K562 (cell line): ENCODE results near the gene PRKCE. TPM values are rescaled to one million over a fixed set of nuclear protein-coding genes. Genes with fewer than 3 reads are reported as not detected.

Source experiments
- ATAC-seq: fragments of 200-7000 bp; cut with Tn5 transposase; 3 replicates; pipeline ENCODE4 v1.9.1; 2020; ENCODE audit warnings: moderate library complexity
- BruUV-seq: library from RNA; stranded (reverse); fragments of 400-500 nt; replicated peaks from 2 replicates; lab custom pipeline; 2021; lab: Mats Ljungman, UMichigan
- CTCF ChIA-PET: fragments of 300-600 bp; formaldehyde crosslinking; extraction: SDS; loops from one replicate; lab custom pipeline; 2021; ENCODE audit warnings: low intra/inter-chr PET ratio; lab: Yijun Ruan, JAX
- POLR2A ChIA-PET: fragments of 300-600, 350-650 bp; sonication (Branson Sonifier 250); formaldehyde crosslinking; extraction: SDS; loops from one replicate; lab custom pipeline; 2021; ENCODE audit warnings: antibody characterized with exemption, inconsistent platforms; lab: Yijun Ruan, JAX
- DNase-seq, 4 experiments: peaks; one replicate each; pipeline versions ENCODE4 v3.0.0 to v3.0.0-alpha.2; 2011 to 2018; ENCODE audit warnings: low spot score in 3 of 4, mixed read lengths in 3 of 4; ENCODE audit errors: extremely low read depth in 1 of 4
- FAIRE-seq: peaks from 2 replicates; lab custom pipeline; 2011; peaks lifted over from hg19 to GRCh38; lab: Jason Lieb, UNC
- H2AFZ ChIP-seq: 2 replicates; pipeline ENCODE4 v1.6.0; 2011; ENCODE audit warnings: low read depth, low read length, control low read depth, inconsistent platforms
- H3K27ac ChIP-seq: fragments of 200-600 bp; 3 replicates; pipeline ENCODE4 v1.8.0; 2011; ENCODE audit warnings: low read depth, mild to moderate bottlenecking, control low read depth, inconsistent platforms, low read length, moderate library complexity, mixed read lengths; ENCODE audit errors: extremely low read depth
- H3K27me3 ChIP-seq, 2 experiments: fragments of 300-600 bp in 1 of 2; 2 replicates in 1 of 2; 3 replicates in 1 of 2; pipeline versions ENCODE4 v1.6.0 to v1.8.0; 2011; ENCODE audit warnings: inconsistent platforms in 2 of 2, low read length in 2 of 2, mild to moderate bottlenecking in 1 of 2, mixed read lengths in 1 of 2, moderate library complexity in 1 of 2; ENCODE audit not compliant: control insufficient read depth in 2 of 2, insufficient read depth in 2 of 2
- H3K36me3 ChIP-seq: fragments of 300-600 bp; 3 replicates; pipeline ENCODE4 v1.8.0; 2011; ENCODE audit warnings: mild to moderate bottlenecking, low read length, inconsistent platforms; ENCODE audit not compliant: control insufficient read depth, insufficient read depth
- H3K4me1 ChIP-seq, 2 experiments: fragments of 200-600 bp in 1 of 2; replicated peaks in 1 of 2; 2 replicates in 1 of 2; 3 replicates in 1 of 2; pipeline versions ENCODE4 v1.5.1 to v1.8.0; 2011; ENCODE audit warnings: inconsistent platforms in 2 of 2, low read length in 2 of 2, mild to moderate bottlenecking in 1 of 2, mixed read lengths in 1 of 2, moderate library complexity in 1 of 2; ENCODE audit not compliant: control insufficient read depth in 2 of 2, insufficient read depth in 2 of 2
- H3K4me2 ChIP-seq: 2 replicates; pipeline ENCODE4 v1.6.1; 2011; ENCODE audit warnings: low read length, control low read depth, inconsistent platforms, mixed read lengths; ENCODE audit not compliant: insufficient read depth
- H3K4me3 ChIP-seq: fragments of 200-600 bp; sonication (generic), shearing (Covaris generic); 2 replicates; pipeline ENCODE4 v1.5.1; 2016; ENCODE audit warnings: control low read depth, inconsistent platforms
- H3K79me2 ChIP-seq: fragments of 200-600 bp; 3 replicates; pipeline ENCODE4 v1.8.0; 2011; ENCODE audit warnings: low read length, inconsistent platforms; ENCODE audit not compliant: control insufficient read depth, insufficient read depth
- H3K9ac ChIP-seq, 2 experiments: 2 replicates each; pipeline versions ENCODE4 v1.6.0 to v1.6.1; 2011; ENCODE audit warnings: low read depth in 2 of 2, low read length in 2 of 2, control low read depth in 1 of 2, inconsistent platforms in 1 of 2, mild to moderate bottlenecking in 1 of 2, mixed read lengths in 1 of 2; ENCODE audit not compliant: insufficient read depth in 1 of 2
- H3K9me1 ChIP-seq: one replicate; pipeline ENCODE4 v1.6.0; 2011; ENCODE audit warnings: inconsistent platforms, mild to moderate bottlenecking, low read length, moderate library complexity; ENCODE audit not compliant: control insufficient read depth, insufficient read depth
- H3K9me3 ChIP-seq: replicated peaks from 2 replicates; pipeline ENCODE4 v1.5.1; 2011; ENCODE audit warnings: low read depth, low read length, inconsistent platforms; ENCODE audit not compliant: control insufficient read depth, insufficient read depth
- H4K20me1 ChIP-seq: replicated peaks from 2 replicates; pipeline ENCODE4 v1.6.1; 2011; ENCODE audit warnings: low read length, inconsistent platforms, mixed read lengths; ENCODE audit not compliant: control insufficient read depth, insufficient read depth
- E2F1 ChIP-seq: sonication (generic); formaldehyde crosslinking; IDR thresholded peaks from 2 replicates; pipeline ENCODE4 v1.8.1; 2023; ENCODE audit warnings: mild to moderate bottlenecking, missing genetic modification reagents, moderate library complexity
- KDM5B ChIP-seq: fragments of 200-600 bp; sonication (generic); IDR thresholded peaks from 2 replicates; pipeline ENCODE4 v1.6.1; 2012; ENCODE audit warnings: low read depth, mild to moderate bottlenecking, moderate library complexity, low read length, control low read depth, inconsistent platforms; ENCODE audit not compliant: insufficient replicate concordance
- MEIS2 ChIP-seq: fragments of 450-650 bp; IDR thresholded peaks from 2 replicates; pipeline ENCODE4 v1.6.1; 2014; ENCODE audit warnings: mild to moderate bottlenecking; ENCODE audit not compliant: partially characterized antibody
- NCOA4 ChIP-seq: fragments of 450-650 bp; IDR thresholded peaks from 2 replicates; pipeline ENCODE4 v1.6.1; 2018; ENCODE audit warnings: mild to moderate bottlenecking; ENCODE audit not compliant: partially characterized antibody
- U2AF2 ChIP-seq: fragments of 200-400 bp; formaldehyde crosslinking; optimal IDR thresholded peaks from 2 replicates; pipeline ENCODE3; 2017; ENCODE audit warnings: low read depth, mild to moderate bottlenecking, low read length
- ZNF23 ChIP-seq: fragments of 250-450 bp; sonication (Bioruptor Pico); IDR thresholded peaks from 2 replicates; pipeline ENCODE4 v1.4.0; 2020; ENCODE audit warnings: mild to moderate bottlenecking
- ZNF232 ChIP-seq: sonication (generic); formaldehyde crosslinking; IDR thresholded peaks from 2 replicates; pipeline ENCODE4 v1.8.0; 2022; ENCODE audit warnings: mild to moderate bottlenecking, missing genetic modification reagents
- ZNF318 ChIP-seq, 2 experiments: fragments of 450-650 bp; IDR thresholded peaks; 2 replicates each; pipeline ENCODE4 v1.6.1; 2016; ENCODE audit warnings: mild to moderate bottlenecking in 2 of 2, borderline replicate concordance in 1 of 2, low read depth in 1 of 2, moderate library complexity in 1 of 2
- WGBS: fragments of 100-300 bp; shearing (Covaris generic); methylation state at CpG from one replicate; pipeline ENCODE4 v1.1.6; 2016; ENCODE audit warnings: low coverage, mixed read lengths; ENCODE audit not compliant: insufficient coverage; ENCODE audit errors: missing lambda C conversion rate; 5-methylcytosine and 5-hydroxymethylcytosine counted together
- in situ Hi-C: fragments of 300-500 bp; cut with MboI; formaldehyde crosslinking; loops from 4 replicates; pipeline ENCODE4 v1.15.0; 2018; ENCODE audit warnings: inconsistent platforms, mixed read lengths
- intact Hi-C: fragments of 100-400 bp; cut with micrococcal nuclease; formaldehyde crosslinking; loops from 2 replicates; pipeline ENCODE4 v1.14.2; 2022
- polyA plus RNA-seq, 8 experiments: library from polyadenylated mRNA; depleted of rRNA in 4 of 8; stranded (reverse) in 5 of 8; unstranded in 3 of 8; fragments of >200 nt; fragmentation: Nextera tagmentation in 2 of 8; fragmentation: Illumina TruSeq in 1 of 8; extraction: Ambion mirVana in 2 of 8; extraction: Trizol in 1 of 8; gene quantifications; 2 replicates each; pipeline versions ENCODE4 v1.2.1 to v1.2.3, GENCODE V29; 2011 to 2014; ENCODE audit warnings: inconsistent platforms in 1 of 8, missing spikeins in 1 of 8
- total RNA-seq, 7 experiments: library from RNA; depleted of rRNA in 6 of 7; stranded (reverse); fragments of >200 nt in 6 of 7; fragmentation: Illumina TruSeq in 2 of 7; extraction: Trizol in 2 of 7; gene quantifications; 2 replicates each; pipeline versions ENCODE4 v1.2.1 to v1.2.3, GENCODE V29; 2011 to 2021; ENCODE audit warnings: low replicate concordance in 1 of 7

The PRKCE gene
- total and polyA plus RNA-seq, 9 of the 15 experiments (the other 6 are each of a cell fraction or from before 2014, with no cell fraction given): 0.06 to 1.0 (median 0.22) TPM; not detected in 1

- FAIRE-seq: no peak
- H3K9ac ChIP-seq: no peak overlapping the region
- H3K79me2 ChIP-seq: no peaks in the 10 kb centered on the region
- 0 out of 5 replicates have a peak, but pooled peaks cover 0 to 3% of the 10 kb centered on the region in 2 experiments for H3K4me1 ChIP-seq
- no peak for DNase-seq
- no peak overlapping the region for H2AFZ ChIP-seq
- no peak overlapping the region for H3K4me2 ChIP-seq
- no peaks in the 10 kb centered on the region for H3K9me1 ChIP-seq
- no peak overlapping the region for H3K27ac ChIP-seq
- BruUV-seq: no TSS peak
- no peaks in the 10 kb centered on the region for H3K36me3 ChIP-seq
- 0 out of 5 replicates have a peak, but pooled peaks cover 0 to 4% of the 10 kb centered on the region in 2 experiments for H3K27me3 ChIP-seq
- H4K20me1 ChIP-seq: no peaks in the 10 kb centered on the region; the same call in 1 of the 2 replicates
- WGBS: 5% methylated on average over 4 of the region's 4 CpGs
- no peak for ATAC-seq
- intact Hi-C loops: no loop called here
- H3K9me3 ChIP-seq: no peaks in the 10 kb centered on the region
- no peak overlapping the region for H3K4me3 ChIP-seq
- CTCF ChIA-PET: no interaction called here
- in situ Hi-C loops: no loop called here
- POLR2A ChIA-PET: interaction anchor here (0.5 to 1.6 kb wide), 7 partner anchors 11 to 567 kb away, joined by 3 to 5 read pairs (median 3); no protein-coding TSS in a partner anchor
- no peak for TF ChIP-seq E2F1 (CRISPR knock-in tag)
- no peak for TF ChIP-seq ZNF23 (CRISPR knock-in tag)
- no peak for TF ChIP-seq ZNF232 (CRISPR knock-in tag)
- no peak for TF ChIP-seq ZNF318 (IDR thresholded peaks at IDR 0.05; ENCODE audit: borderline replicate concordance in 1 of 2, low read depth in 1 of 2)
- TF ChIP-seq KDM5B: no peak
- TF ChIP-seq U2AF2: no peak
- TF ChIP-seq MEIS2: no peak
- no peak for TF ChIP-seq NCOA4
Measured at GRCh38 chr2:46236006-46236875, 584.8 kb downstream of the PRKCE start.
